ENCODE data around the gene RPL18A.
A peak's percentile ranks its signal among the peaks of the same experiment; 100 is the strongest.

RPL18A gene

GRCh38 chr19:17840019-17840418, 19.7 kb upstream of the RPL18A start:
- no peak for DNase-seq (ENCODE audit: low read depth, low spot score)
- no peak overlapping the region for H3K4me3 ChIP-seq (ENCODE audit: low read depth, low read length)
- TF ChIP-seq, protein P1, sequence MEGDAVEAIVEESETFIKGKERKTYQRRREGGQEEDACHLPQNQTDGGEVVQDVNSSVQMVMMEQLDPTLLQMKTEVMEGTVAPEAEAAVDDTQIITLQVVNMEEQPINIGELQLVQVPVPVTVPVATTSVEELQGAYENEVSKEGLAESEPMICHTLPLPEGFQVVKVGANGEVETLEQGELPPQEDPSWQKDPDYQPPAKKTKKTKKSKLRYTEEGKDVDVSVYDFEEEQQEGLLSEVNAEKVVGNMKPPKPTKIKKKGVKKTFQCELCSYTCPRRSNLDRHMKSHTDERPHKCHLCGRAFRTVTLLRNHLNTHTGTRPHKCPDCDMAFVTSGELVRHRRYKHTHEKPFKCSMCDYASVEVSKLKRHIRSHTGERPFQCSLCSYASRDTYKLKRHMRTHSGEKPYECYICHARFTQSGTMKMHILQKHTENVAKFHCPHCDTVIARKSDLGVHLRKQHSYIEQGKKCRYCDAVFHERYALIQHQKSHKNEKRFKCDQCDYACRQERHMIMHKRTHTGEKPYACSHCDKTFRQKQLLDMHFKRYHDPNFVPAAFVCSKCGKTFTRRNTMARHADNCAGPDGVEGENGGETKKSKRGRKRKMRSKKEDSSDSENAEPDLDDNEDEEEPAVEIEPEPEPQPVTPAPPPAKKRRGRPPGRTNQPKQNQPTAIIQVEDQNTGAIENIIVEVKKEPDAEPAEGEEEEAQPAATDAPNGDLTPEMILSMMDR (IDR thresholded peaks at IDR 0.05; ENCODE audit: insufficient read depth, low read length, missing control alignments) = no peak
- ChIA-PET CTCF (interaction anchor here (1.8 kb wide), 1 partner anchor 19 kb away, joined by 4 read pairs; the partner anchor contains the start of gene RPL18A), POLR2A (no interaction called here)

- no peak for DNase-seq (ENCODE audit: low read depth, low spot score)
- H3K4me3 ChIP-seq (ENCODE audit: low read depth, low read length) = no peak overlapping the region
- ChIA-PET POLR2A (no interaction called here), CTCF (no interaction called here)
- TF ChIP-seq, protein P1 (IDR thresholded peaks at IDR 0.05; ENCODE audit: insufficient read depth, low read length, missing control alignments) = no peak
Measured at GRCh38 chr19:17841371-17841809, 18.3 kb upstream of the RPL18A start.

DNA sequence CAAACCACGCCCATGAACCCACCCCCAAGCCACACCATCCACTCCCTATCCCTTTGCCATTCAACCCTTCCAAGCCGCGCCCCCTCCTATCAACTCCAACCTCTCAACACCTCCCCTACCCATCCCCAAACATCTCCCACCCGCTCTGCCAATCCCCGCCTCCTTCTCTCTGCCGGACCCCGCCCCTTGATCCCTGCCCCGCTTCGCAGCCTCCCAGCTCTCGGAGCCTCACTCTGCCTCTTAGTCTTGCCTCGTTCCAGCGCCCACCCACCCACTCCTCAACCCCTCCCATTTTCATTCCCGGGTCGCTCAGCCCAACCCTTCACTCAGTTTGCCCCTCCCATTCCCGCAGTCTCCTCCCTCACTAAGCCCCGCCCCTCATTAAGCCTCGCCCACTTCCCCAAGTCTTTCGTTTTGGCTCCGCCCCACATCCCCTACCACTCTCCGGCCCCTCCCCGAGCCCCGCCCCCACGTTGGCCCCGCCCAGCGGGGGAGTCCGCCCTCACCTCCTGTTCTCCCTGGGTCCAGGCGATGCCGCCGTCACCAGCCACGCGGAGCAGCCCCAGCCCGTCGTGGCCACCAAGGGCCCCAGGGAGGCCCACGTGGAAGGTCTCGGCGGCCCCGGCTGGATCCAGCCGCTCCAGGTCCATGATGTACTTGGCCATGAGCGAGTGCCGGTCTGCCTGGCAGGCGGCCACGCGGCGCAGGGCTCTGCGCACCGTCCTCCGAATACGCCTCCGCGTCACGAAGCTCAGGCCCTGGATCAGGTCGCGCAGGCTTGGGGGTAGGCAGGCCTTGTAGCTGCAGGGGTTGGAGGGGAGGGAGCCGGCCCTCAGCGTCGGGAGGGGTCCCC, 17.7 kb upstream of the RPL18A start:
- POLR2A ChIA-PET = no interaction called here
- TF ChIP-seq, protein P1 (IDR thresholded peaks at IDR 0.05; ENCODE audit: insufficient read depth, low read length, missing control alignments) = no peak
- DNase-seq (ENCODE audit: low read depth, low spot score) = no peak
- CTCF ChIA-PET = interaction anchor here (1.2 to 2.3 kb wide), 2 partner anchors 9 to 17 kb away, joined by 4 to 7 read pairs; partner anchors contain the start of gene RPL18A
- H3K4me3 ChIP-seq (ENCODE audit: low read depth, low read length) = peak overlapping the region; percentile 46

GRCh38 chr19:17842663-17843291, 16.9 kb upstream of the RPL18A start:
- H3K4me3 ChIP-seq (ENCODE audit: low read depth, low read length) = peak overlapping the region; percentile 46
- TF ChIP-seq, protein P1 (IDR thresholded peaks at IDR 0.05; ENCODE audit: insufficient read depth, low read length, missing control alignments) = no peak
- no peak for DNase-seq (ENCODE audit: low read depth, low spot score)
- ChIA-PET CTCF (interaction anchor here (1.2 to 2.3 kb wide), 2 partner anchors 10 to 17 kb away, joined by 4 to 7 read pairs; partner anchors contain the start of gene RPL18A), POLR2A (no interaction called here)

GRCh38 chr19:17843292-17843827, 16.4 kb upstream of the RPL18A start:
- CTCF ChIA-PET = interaction anchor here (1.2 to 2.3 kb wide), 2 partner anchors 11 to 16 kb away, joined by 4 to 7 read pairs; partner anchors contain the start of gene RPL18A
- no peak overlapping the region for H3K4me3 ChIP-seq (ENCODE audit: low read depth, low read length)
- POLR2A ChIA-PET = no interaction called here
- TF ChIP-seq, protein P1 (IDR thresholded peaks at IDR 0.05; ENCODE audit: insufficient read depth, low read length, missing control alignments) = no peak
- no peak for DNase-seq (ENCODE audit: low read depth, low spot score)
